Endothelial cell of umbilical vein (primary cell): ENCODE results near the gene TMEM267.

ENCODE experiments used
- CTCF ChIP-seq, 2 donors: IDR thresholded peaks; 1 replicate in 1 of 2; 2 replicates in 1 of 2; pipeline ENCODE4 v1.5.1; 2011; ENCODE audit warnings: low read length in 2 of 2, mild to moderate bottlenecking in 2 of 2, moderate library complexity in 2 of 2, control low read depth in 1 of 2, inconsistent platforms in 1 of 2, low read depth in 1 of 2; ENCODE audit not compliant: insufficient read depth in 1 of 2; ENCODE audit errors: extremely low read depth in 1 of 2
- GATA2 ChIP-seq: IDR thresholded peaks from 2 replicates; pipeline ENCODE4 v1.7.0; 2011; ENCODE audit warnings: low read depth, mild to moderate bottlenecking, moderate library complexity, mixed read lengths, low read length; ENCODE audit not compliant: insufficient read length, insufficient read depth

- TF ChIP-seq GATA2 (no peak), CTCF (IDR thresholded peaks at IDR 0.05; ENCODE audit: extremely low read depth in 1 of 2, insufficient read depth in 1 of 2, low read depth in 1 of 2, low read length in 2 of 2) (no peak)
Observed at GRCh38 chr5:43483298-43484105, at the start of gene TMEM267.
